Measurements from ENCODE around the gene PSMD7. TPM values are rescaled to one million over a fixed set of nuclear protein-coding genes. Genes with fewer than 3 reads are reported as not detected.

PSMD7 gene
- total RNA-seq, 1 experiment from 2014 or later, result 109 TPM

DNA sequence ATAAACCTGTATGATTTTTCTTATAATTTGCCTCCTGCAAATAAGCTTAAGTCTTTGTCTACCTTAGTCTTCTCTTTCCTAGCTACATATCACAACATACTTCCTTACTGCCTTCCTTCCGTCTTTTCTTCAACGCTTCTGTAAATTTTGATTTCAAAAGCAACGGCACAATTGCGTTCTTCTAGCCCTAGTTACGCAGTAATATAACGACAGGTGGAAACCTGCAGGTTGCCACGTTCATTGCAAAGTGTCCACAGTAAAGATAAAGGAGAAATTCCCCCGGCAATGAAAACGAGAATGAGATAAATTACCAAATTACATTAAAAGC, 546 bp upstream of the PSMD7 start:
- DNase-seq (ENCODE audit: low read depth, low spot score), result no peak
- H4K20me1 ChIP-seq (ENCODE audit: insufficient read depth), result peaks cover 3% of the 10 kb centered on the region; the same call in 1 of the 2 replicates
- no peak for TF ChIP-seq SIN3A (IDR thresholded peaks at IDR 0.05; ENCODE audit: low read depth)
- TF ChIP-seq RAD21 (IDR thresholded peaks at IDR 0.05; ENCODE audit: low read depth), result no peak
- no peak for TF ChIP-seq EGR1 (IDR thresholded peaks at IDR 0.05; ENCODE audit: low read depth)
- no peak for TF ChIP-seq EZH2 (IDR thresholded peaks at IDR 0.05)
- TF ChIP-seq, protein P1, sequence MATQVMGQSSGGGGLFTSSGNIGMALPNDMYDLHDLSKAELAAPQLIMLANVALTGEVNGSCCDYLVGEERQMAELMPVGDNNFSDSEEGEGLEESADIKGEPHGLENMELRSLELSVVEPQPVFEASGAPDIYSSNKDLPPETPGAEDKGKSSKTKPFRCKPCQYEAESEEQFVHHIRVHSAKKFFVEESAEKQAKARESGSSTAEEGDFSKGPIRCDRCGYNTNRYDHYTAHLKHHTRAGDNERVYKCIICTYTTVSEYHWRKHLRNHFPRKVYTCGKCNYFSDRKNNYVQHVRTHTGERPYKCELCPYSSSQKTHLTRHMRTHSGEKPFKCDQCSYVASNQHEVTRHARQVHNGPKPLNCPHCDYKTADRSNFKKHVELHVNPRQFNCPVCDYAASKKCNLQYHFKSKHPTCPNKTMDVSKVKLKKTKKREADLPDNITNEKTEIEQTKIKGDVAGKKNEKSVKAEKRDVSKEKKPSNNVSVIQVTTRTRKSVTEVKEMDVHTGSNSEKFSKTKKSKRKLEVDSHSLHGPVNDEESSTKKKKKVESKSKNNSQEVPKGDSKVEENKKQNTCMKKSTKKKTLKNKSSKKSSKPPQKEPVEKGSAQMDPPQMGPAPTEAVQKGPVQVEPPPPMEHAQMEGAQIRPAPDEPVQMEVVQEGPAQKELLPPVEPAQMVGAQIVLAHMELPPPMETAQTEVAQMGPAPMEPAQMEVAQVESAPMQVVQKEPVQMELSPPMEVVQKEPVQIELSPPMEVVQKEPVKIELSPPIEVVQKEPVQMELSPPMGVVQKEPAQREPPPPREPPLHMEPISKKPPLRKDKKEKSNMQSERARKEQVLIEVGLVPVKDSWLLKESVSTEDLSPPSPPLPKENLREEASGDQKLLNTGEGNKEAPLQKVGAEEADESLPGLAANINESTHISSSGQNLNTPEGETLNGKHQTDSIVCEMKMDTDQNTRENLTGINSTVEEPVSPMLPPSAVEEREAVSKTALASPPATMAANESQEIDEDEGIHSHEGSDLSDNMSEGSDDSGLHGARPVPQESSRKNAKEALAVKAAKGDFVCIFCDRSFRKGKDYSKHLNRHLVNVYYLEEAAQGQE (IDR thresholded peaks at IDR 0.05; ENCODE audit: low read depth), result no peak
- peak; percentile 35; the same call in 1 of the 2 replicates for TF ChIP-seq CEBPB (IDR thresholded peaks at IDR 0.05; ENCODE audit: low read depth)
- TF ChIP-seq, protein P2, sequence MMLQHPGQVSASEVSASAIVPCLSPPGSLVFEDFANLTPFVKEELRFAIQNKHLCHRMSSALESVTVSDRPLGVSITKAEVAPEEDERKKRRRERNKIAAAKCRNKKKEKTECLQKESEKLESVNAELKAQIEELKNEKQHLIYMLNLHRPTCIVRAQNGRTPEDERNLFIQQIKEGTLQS (IDR thresholded peaks at IDR 0.05), result no peak
- TF ChIP-seq ZFX (IDR thresholded peaks at IDR 0.05), result no peak
- peak overlapping the region; percentile 96 to 97 for H3K4me3 ChIP-seq (replicated peaks in 1 of 2; ENCODE audit: low read depth in 1 of 2, low read length in 2 of 2)
- no peak overlapping the region for H2AFZ ChIP-seq (ENCODE audit: low read depth, low read length, poor library complexity, severe bottlenecking)
- ChIA-PET RAD21 (ENCODE audit: low non-redundant PET in 1 of 2, low total read pairs in 2 of 2, uncharacterized antibody in 2 of 2, unreplicated experiment in 2 of 2) (no interaction called here), CTCF (no interaction called here), POLR2A (interaction anchor here (1.2 kb wide), 1 partner anchor 23 kb away, joined by 3 read pairs; no protein-coding TSS in a partner anchor)
- peak overlapping the region; percentile 96 for H3K9ac ChIP-seq (ENCODE audit: low read length)
- peaks cover 9 to 21% of the 10 kb centered on the region in 2 experiments; a peak in 3 of 4 replicates for H3K4me1 ChIP-seq (ENCODE audit: control insufficient read depth in 1 of 2, insufficient read depth in 2 of 2, low read length in 2 of 2)
- intact Hi-C loops (cut with micrococcal nuclease), result no loop called here
- peak; percentile 28 for ATAC-seq
- BruUV-seq (replicated peaks), result TSS peak; percentile 79
- no peaks in the 10 kb centered on the region for H3K9me3 ChIP-seq (ENCODE audit: control insufficient read depth in 1 of 2, insufficient read depth in 1 of 2, low read depth in 1 of 2, low read length in 2 of 2)
- H3K9me2 ChIP-seq (ENCODE audit: insufficient read depth), result no peaks in the 10 kb centered on the region
- peak overlapping the region; percentile 90 for H3K27ac ChIP-seq (ENCODE audit: low read depth, low read length)
- peaks cover 47% of the 10 kb centered on the region for H3K79me2 ChIP-seq (ENCODE audit: insufficient read depth, low read length)
- no peaks in the 10 kb centered on the region for H3K27me3 ChIP-seq (ENCODE audit: insufficient read depth, low read length)
- H3K4me2 ChIP-seq (ENCODE audit: low read length), result peak overlapping the region; percentile 70
- peaks cover 19 to 31% of the 10 kb centered on the region in 2 experiments for H3K36me3 ChIP-seq (ENCODE audit: control insufficient read depth in 1 of 2, insufficient read depth in 2 of 2, low read length in 2 of 2)

All from HCT116 (cell line).